Measurements from ENCODE around the gene CD19. TPM values are rescaled to one million over a fixed set of nuclear protein-coding genes. Genes with fewer than 3 reads are reported as not detected.

The CD19 gene
- total and polyA plus RNA-seq, 2 of the 8 experiments (the other 6 are each of a cell fraction or from before 2014, with no cell fraction given) = 0.57 to 0.65 TPM

GRCh38 chr16:28983644-28984043 is 51.9 kb downstream of the CD19 start:
- Histone ChIP-seq H3K79me2 (ENCODE audit: control insufficient read depth in 1 of 2, insufficient read depth in 2 of 2, low read length in 2 of 2) (no peaks in the 10 kb centered on the region), H4K8ac (ENCODE audit: extremely low read depth, insufficient read depth, low read length) (no peak overlapping the region), H3K9me3 (ENCODE audit: insufficient read depth in 2 of 2, low read depth in 1 of 2, low read length in 1 of 2) (peaks cover 5 to 7% of the 10 kb centered on the region in 2 experiments; a peak in 2 of 4 replicates), H2BK120ac (replicated peaks; ENCODE audit: low read depth, low read length) (no peak overlapping the region), H3K4me1 (replicated peaks in 1 of 4; ENCODE audit: control insufficient read depth in 3 of 4, insufficient read depth in 4 of 4, low read length in 3 of 4) (no peaks in the 10 kb centered on the region), H2BK15ac (ENCODE audit: low read length) (no peak overlapping the region), H3K9ac (replicated peaks in 1 of 4; ENCODE audit: extremely low read depth in 1 of 4, low read depth in 3 of 4, low read length in 3 of 4) (no peak overlapping the region), H2AK5ac (ENCODE audit: low read depth, low read length) (no peak overlapping the region), H3K27ac (ENCODE audit: low read depth, low read length) (no peak overlapping the region), H3K27me3 (replicated peaks in 1 of 4; ENCODE audit: control insufficient read depth in 3 of 4, extremely low read depth in 1 of 4, insufficient read depth in 3 of 4, low read length in 3 of 4) (no peaks in the 10 kb centered on the region), H3K4me2 (ENCODE audit: insufficient read depth in 1 of 2, low read depth in 2 of 2, low read length in 2 of 2) (no peak overlapping the region), H3K23me2 (ENCODE audit: low read depth, low read length) (no peaks in the 10 kb centered on the region), H3K4ac (replicated peaks; ENCODE audit: insufficient read length, low read depth, low read length) (no peak overlapping the region), H2AFZ (ENCODE audit: low read length) (no peak overlapping the region), H4K5ac (ENCODE audit: insufficient read length, low read depth, low read length) (no peak overlapping the region), H3K79me1 (ENCODE audit: low read depth, low read length) (no peaks in the 10 kb centered on the region), H3K56ac (replicated peaks; ENCODE audit: insufficient read length, low read depth, low read length) (no peak overlapping the region), H2BK5ac (ENCODE audit: low read depth, low read length) (no peak overlapping the region), H4K91ac (replicated peaks; ENCODE audit: insufficient read length, low read length) (no peak overlapping the region), H2BK20ac (ENCODE audit: low read length) (no peak overlapping the region), H3K14ac (ENCODE audit: insufficient read length) (no peak overlapping the region), H2BK12ac (ENCODE audit: low read depth, low read length) (no peak overlapping the region), H4K20me1 (replicated peaks in 1 of 2; ENCODE audit: control insufficient read depth in 1 of 2, insufficient read depth in 2 of 2, low read length in 2 of 2) (no peaks in the 10 kb centered on the region), H3K23ac (ENCODE audit: insufficient read length) (no peak overlapping the region), H3K36me3 (ENCODE audit: control insufficient read depth in 2 of 4, insufficient read depth in 4 of 4, low read length in 3 of 4) (peaks cover 0 to 16% (median 4%) of the 10 kb centered on the region in 4 experiments; a peak in 4 of 8 replicates), H3K18ac (ENCODE audit: extremely low read depth, low read length) (no peak overlapping the region), H3K4me3 (ENCODE audit: extremely low read depth in 1 of 4, insufficient read depth in 2 of 4, low read depth in 3 of 4, low read length in 4 of 4) (no peak overlapping the region)
- WGBS, 2 experiments (ENCODE audit: extremely low coverage in 1 of 2, insufficient coverage in 1 of 2, insufficient read length in 1 of 2, insufficient replicate concordance in 2 of 2, low coverage in 1 of 2, low lambda C conversion rate in 2 of 2, missing lambda C conversion rate in 1 of 2) = 92% methylated on average over 18 of the region's 18 CpGs; no CpG with 5 or more reads in 1 of the 2 experiments
- DNase-seq (ENCODE audit: low read depth in 1 of 2, low spot score in 2 of 2) = no peak
- FAIRE-seq = no peak
- ChIA-PET CTCF (ENCODE audit: partially characterized antibody) (interaction anchor here (1.0 to 4.0 kb wide), 5 partner anchors 10 to 20 kb away, joined by 3 to 14 read pairs (median 3); no protein-coding TSS in a partner anchor), POLR2A (ENCODE audit: partially characterized antibody) (interaction anchor here (0.6 kb wide), 1 partner anchor 267 kb away, joined by 3 read pairs; no protein-coding TSS in a partner anchor)
- TF ChIP-seq RBBP5 (IDR thresholded peaks at IDR 0.05; ENCODE audit: borderline replicate concordance, low read depth, low read length) (no peak), SIN3A (conservative IDR thresholded peaks at IDR 0.05 in 1 of 2, IDR thresholded peaks at IDR 0.05 in 1 of 2; ENCODE audit: low read depth in 1 of 2, low read length in 2 of 2) (no peak), CBX5 (IDR thresholded peaks at IDR 0.05; ENCODE audit: low read depth, low read length) (no peak), POLR2AphosphoS5 (IDR thresholded peaks at IDR 0.05; ENCODE audit: low read depth, low read length) (no peak), YY1 (IDR thresholded peaks at IDR 0.05; ENCODE audit: low read depth, low read length) (no peak), CBX8 (IDR thresholded peaks at IDR 0.05; ENCODE audit: borderline replicate concordance, low read depth, low read length) (no peak)

All from H1 (cell line).